PC-9 (cell line): ENCODE data around the gene LDHAL6A. TPM values are rescaled to one million over a fixed set of nuclear protein-coding genes. Genes with fewer than 3 reads are reported as not detected.

ENCODE experiments used
- BruUV-seq: library from RNA; stranded (reverse); fragments of 400-500 nt; replicated peaks from 2 replicates; lab custom pipeline; 2021; lab: Mats Ljungman, UMichigan
- CTCF ChIA-PET: fragments of 300-600 bp; sonication (Branson Sonifier 250); formaldehyde crosslinking; loops from one replicate; lab custom pipeline; 2022; ENCODE audit warnings: antibody characterized with exemption; lab: Charles Lee
- POLR2A ChIA-PET: fragments of 300-600 bp; sonication (Branson Sonifier 250); formaldehyde crosslinking; loops from one replicate; lab custom pipeline; 2022; ENCODE audit warnings: antibody characterized with exemption; ENCODE audit not compliant: unreplicated experiment; lab: Charles Lee
- DNase-seq, 2 experiments: peaks; one replicate each; pipeline versions ENCODE4 v3.0.0 to v3.0.0-alpha.2; 2015 to 2022; ENCODE audit warnings: mixed read lengths in 1 of 2
- H2AFZ ChIP-seq: fragments of 200-600 bp; sonication (generic); 2 replicates; pipeline ENCODE4 v1.8.1; 2017; ENCODE audit warnings: antibody characterized with exemption
- H3F3A ChIP-seq: fragments of 200-600 bp; sonication (generic); 2 replicates; pipeline ENCODE4 v1.8.1; 2017; ENCODE audit warnings: antibody characterized with exemption, mild to moderate bottlenecking, low read depth; ENCODE audit not compliant: insufficient read depth
- H3K27ac ChIP-seq: fragments of 200-600 bp; sonication (generic); 2 replicates; pipeline ENCODE4 v1.6.1; 2016; ENCODE audit warnings: mixed run types
- H3K27me3 ChIP-seq: fragments of 200-600 bp; sonication (generic); 2 replicates; pipeline ENCODE4 v1.6.1; 2016; ENCODE audit warnings: low read depth, mixed run types; ENCODE audit not compliant: insufficient read depth
- H3K36me3 ChIP-seq: fragments of 200-600 bp; sonication (generic); 2 replicates; pipeline ENCODE4 v1.6.1; 2016; ENCODE audit warnings: low read depth, mixed run types
- H3K4me1 ChIP-seq: fragments of 200-600 bp; sonication (generic); replicated peaks from 2 replicates; pipeline ENCODE4 v1.6.1; 2016; ENCODE audit warnings: mixed run types; ENCODE audit not compliant: insufficient read depth
- H3K4me2 ChIP-seq: fragments of 200-600 bp; sonication (generic); 2 replicates; pipeline ENCODE4 v1.6.1; 2017; ENCODE audit warnings: mixed run types
- H3K4me3 ChIP-seq: fragments of 200-600 bp; sonication (generic); 2 replicates; pipeline ENCODE4 v1.6.1; 2016; ENCODE audit warnings: mixed run types
- H3K79me2 ChIP-seq: fragments of 200-600 bp; sonication (generic); 2 replicates; pipeline ENCODE4 v1.6.1; 2017; ENCODE audit warnings: low read depth, mixed run types
- H3K9me2 ChIP-seq: fragments of 200-600 bp; sonication (generic); 2 replicates; pipeline ENCODE4 v1.8.1; 2017; ENCODE audit warnings: mild to moderate bottlenecking; ENCODE audit not compliant: insufficient read depth
- H3K9me3 ChIP-seq: fragments of 200-600 bp; sonication (generic); 2 replicates; pipeline ENCODE4 v1.8.1; 2016; ENCODE audit warnings: low read depth; ENCODE audit not compliant: insufficient read depth
- H4K20me1 ChIP-seq: fragments of 200-600 bp; sonication (generic); 2 replicates; pipeline ENCODE4 v1.8.1; 2017; ENCODE audit not compliant: insufficient read depth
- CTCF ChIP-seq: fragments of 200-600 bp; sonication (generic); conservative IDR thresholded peaks from 2 replicates; pipeline ENCODE4 v1.6.1; 2017; ENCODE audit warnings: mixed run types, antibody characterized with exemption, mild to moderate bottlenecking, moderate library complexity
- EZH2 ChIP-seq: fragments of 200-600 bp; sonication (generic); IDR thresholded peaks from 2 replicates; pipeline ENCODE4 v1.8.0; 2017; ENCODE audit warnings: antibody characterized with exemption, low read depth
- intact Hi-C: fragments of 100-400 bp; cut with micrococcal nuclease; formaldehyde crosslinking; loops from one replicate; pipeline ENCODE4 v1.10.0; 2022; ENCODE audit not compliant: unreplicated experiment
- total RNA-seq: library from RNA; stranded (reverse); gene quantifications from 2 replicates; pipeline ENCODE4 v1.2.3, GENCODE V29; 2021

Gene LDHAL6A
- total RNA-seq, 1 experiment from 2014 or later: not detected

DNA sequence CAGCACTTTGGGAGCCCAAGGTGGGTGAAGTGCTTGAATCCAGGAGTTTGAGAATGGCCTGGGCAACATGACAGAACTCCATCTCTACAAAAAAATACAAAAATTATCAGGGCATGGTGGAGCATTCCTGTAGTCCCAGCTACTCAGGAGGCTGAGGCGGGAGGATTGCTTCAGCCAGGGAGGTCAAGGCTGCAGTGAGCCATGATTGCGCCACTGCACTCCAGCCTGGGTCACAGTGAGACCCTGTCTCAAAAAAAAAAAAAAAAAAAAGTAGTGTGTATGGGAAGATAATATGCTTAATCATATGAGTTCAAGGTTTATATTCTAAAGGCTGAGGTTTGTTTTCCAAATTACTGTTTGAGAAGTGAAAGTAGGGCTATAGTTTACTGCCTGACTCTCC is 10.7 kb downstream of the LDHAL6A start:
- H3K4me2 ChIP-seq: no peak overlapping the region
- no peaks in the 10 kb centered on the region for H3K79me2 ChIP-seq
- intact Hi-C loops: no loop called here
- POLR2A ChIA-PET: no interaction called here
- DNase-seq: no peak
- H3F3A ChIP-seq: no peaks in the 10 kb centered on the region; the same call in 1 of the 2 replicates
- H2AFZ ChIP-seq: no peak overlapping the region
- BruUV-seq: no TSS peak
- no peak for TF ChIP-seq EZH2
- no peak for TF ChIP-seq CTCF
- no peaks in the 10 kb centered on the region for H3K9me3 ChIP-seq
- no peaks in the 10 kb centered on the region for H3K4me1 ChIP-seq
- H3K27ac ChIP-seq: no peak overlapping the region
- CTCF ChIA-PET: no interaction called here
- H3K4me3 ChIP-seq: no peak overlapping the region
- no peaks in the 10 kb centered on the region for H4K20me1 ChIP-seq
- H3K9me2 ChIP-seq: no peaks in the 10 kb centered on the region
- H3K36me3 ChIP-seq: no peaks in the 10 kb centered on the region
- H3K27me3 ChIP-seq: no peaks in the 10 kb centered on the region

- no peaks in the 10 kb centered on the region; the same call in 1 of the 2 replicates for H3F3A ChIP-seq
- ChIA-PET CTCF (interaction anchor here (0.6 kb wide), 1 partner anchor 175 kb away, joined by 4 read pairs; no protein-coding TSS in a partner anchor), POLR2A (interaction anchor here (0.5 kb wide), 1 partner anchor 614 kb away, joined by 3 read pairs; no protein-coding TSS in a partner anchor)
- H3K4me3 ChIP-seq: no peak overlapping the region
- no peaks in the 10 kb centered on the region for H4K20me1 ChIP-seq
- intact Hi-C loops: no loop called here
- H3K4me2 ChIP-seq: no peak overlapping the region
- no peak for TF ChIP-seq EZH2
- no peak for TF ChIP-seq CTCF
- DNase-seq: no peak
- no peaks in the 10 kb centered on the region for H3K9me3 ChIP-seq
- H3K79me2 ChIP-seq: no peaks in the 10 kb centered on the region
- no TSS peak for BruUV-seq
- no peaks in the 10 kb centered on the region for H3K9me2 ChIP-seq
- H3K27ac ChIP-seq: no peak overlapping the region
- no peak overlapping the region for H2AFZ ChIP-seq
- H3K27me3 ChIP-seq: no peaks in the 10 kb centered on the region
- no peaks in the 10 kb centered on the region for H3K36me3 ChIP-seq
- no peaks in the 10 kb centered on the region for H3K4me1 ChIP-seq
Measured at GRCh38 chr11:18468059-18468458, 12.4 kb downstream of the LDHAL6A start.

DNA sequence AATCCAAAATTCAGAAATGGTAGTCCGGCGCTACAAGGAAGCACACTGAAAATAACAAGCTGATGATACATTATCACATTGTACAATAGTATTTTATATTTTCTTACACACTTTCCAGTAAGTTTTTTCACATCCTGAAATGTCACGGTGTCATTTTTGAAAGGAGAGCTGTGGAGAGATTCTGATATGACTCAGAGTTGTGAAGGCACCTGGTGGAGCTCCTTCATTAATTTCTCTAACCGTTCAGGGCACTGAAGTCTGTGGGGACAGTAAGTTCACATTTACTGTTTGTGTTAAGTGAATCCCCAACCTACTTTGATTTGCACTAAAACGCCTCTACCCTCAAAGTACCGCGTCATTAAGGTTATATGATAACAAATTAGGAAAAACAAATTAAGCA is 13.3 kb downstream of the LDHAL6A start:
- CTCF ChIA-PET: interaction anchor here (0.6 to 0.7 kb wide), 6 partner anchors 46 to 1134 kb away, joined by 3 to 11 read pairs (median 6); no protein-coding TSS in a partner anchor

More for the DNA sequence above, 13.3 kb downstream of the LDHAL6A start:
- no peak for DNase-seq
- intact Hi-C loops: no loop called here
- Histone ChIP-seq H3K27ac (no peak overlapping the region), H3K4me2 (no peak overlapping the region), H3K79me2 (no peaks in the 10 kb centered on the region), H2AFZ (no peak overlapping the region), H3K36me3 (no peaks in the 10 kb centered on the region), H3K27me3 (no peaks in the 10 kb centered on the region), H3F3A (peaks cover 6% of the 10 kb centered on the region), H3K4me1 (no peaks in the 10 kb centered on the region), H4K20me1 (no peaks in the 10 kb centered on the region), H3K4me3 (no peak overlapping the region), H3K9me2 (no peaks in the 10 kb centered on the region), H3K9me3 (no peaks in the 10 kb centered on the region)
- POLR2A ChIA-PET: no interaction called here
- BruUV-seq: no TSS peak
- TF ChIP-seq CTCF (no peak), EZH2 (no peak)
